ENCODE results near the gene EXOC3L4.

GRCh38 chr14:103101963-103102688 is 7.6 kb downstream of the EXOC3L4 start:
- TF ChIP-seq CTCF (optimal IDR thresholded peaks at IDR 0.05 in 1 of 3, IDR thresholded peaks at IDR 0.05 in 1 of 3, conservative IDR thresholded peaks at IDR 0.05 in 1 of 3; ENCODE audit: extremely low read depth in 1 of 3, insufficient read depth in 2 of 3, low read length in 3 of 3) = no peak
- TF ChIP-seq EZH2 (IDR thresholded peaks at IDR 0.05; ENCODE audit: low read length) = no peak
